Choroid plexus epithelial cell (primary cell): ENCODE data around the gene NOTCH1.
A peak's percentile ranks its signal among the peaks of the same experiment; 100 is the strongest.

Source experiments
- DNase-seq: peaks from one replicate; pipeline ENCODE4 v3.0.0-alpha.2; 2010; ENCODE audit warnings: low read depth
- H3K4me3 ChIP-seq: 2 replicates; pipeline ENCODE4 v1.5.1; 2011; ENCODE audit warnings: low read depth, mild to moderate bottlenecking, control low read depth, low read length, moderate library complexity
- TF ChIP-seq, protein P1 (sequence below): conservative IDR thresholded peaks from 2 replicates; pipeline ENCODE4 v1.5.1; 2011; ENCODE audit warnings: low read depth, mild to moderate bottlenecking, control low read depth, inconsistent platforms, low read length, moderate library complexity

Gene NOTCH1

DNA sequence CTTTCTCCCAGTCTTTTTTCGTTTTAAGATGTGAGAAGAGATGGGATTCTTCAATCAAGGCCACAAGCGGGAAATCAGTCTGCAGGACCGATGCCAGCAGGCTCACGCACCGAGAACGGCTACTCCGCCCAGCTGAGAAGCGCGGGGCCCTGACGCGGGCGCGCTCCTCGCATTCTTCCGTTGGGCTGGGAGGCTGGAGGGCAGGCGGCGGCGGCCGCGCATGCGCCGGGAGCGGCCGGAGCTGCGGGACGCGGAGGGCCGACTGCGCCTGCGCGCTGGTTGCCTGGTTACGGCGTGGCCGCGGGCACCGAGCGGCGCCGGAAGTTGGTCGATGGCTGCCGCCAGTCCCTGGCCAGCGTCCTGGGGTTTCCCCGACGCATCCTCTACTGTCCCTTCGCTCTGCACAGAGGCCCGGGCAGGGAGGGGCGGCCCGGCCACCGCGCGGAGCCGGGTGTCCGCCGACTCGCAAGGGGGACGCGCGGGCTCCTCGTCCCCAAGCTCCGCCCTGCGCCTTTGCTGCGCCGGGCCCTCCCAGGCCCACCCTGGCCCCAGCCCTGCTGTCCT lies 62.2 kb downstream of the NOTCH1 start:
- DNase-seq, result peak; percentile 86
- TF ChIP-seq, protein P1, sequence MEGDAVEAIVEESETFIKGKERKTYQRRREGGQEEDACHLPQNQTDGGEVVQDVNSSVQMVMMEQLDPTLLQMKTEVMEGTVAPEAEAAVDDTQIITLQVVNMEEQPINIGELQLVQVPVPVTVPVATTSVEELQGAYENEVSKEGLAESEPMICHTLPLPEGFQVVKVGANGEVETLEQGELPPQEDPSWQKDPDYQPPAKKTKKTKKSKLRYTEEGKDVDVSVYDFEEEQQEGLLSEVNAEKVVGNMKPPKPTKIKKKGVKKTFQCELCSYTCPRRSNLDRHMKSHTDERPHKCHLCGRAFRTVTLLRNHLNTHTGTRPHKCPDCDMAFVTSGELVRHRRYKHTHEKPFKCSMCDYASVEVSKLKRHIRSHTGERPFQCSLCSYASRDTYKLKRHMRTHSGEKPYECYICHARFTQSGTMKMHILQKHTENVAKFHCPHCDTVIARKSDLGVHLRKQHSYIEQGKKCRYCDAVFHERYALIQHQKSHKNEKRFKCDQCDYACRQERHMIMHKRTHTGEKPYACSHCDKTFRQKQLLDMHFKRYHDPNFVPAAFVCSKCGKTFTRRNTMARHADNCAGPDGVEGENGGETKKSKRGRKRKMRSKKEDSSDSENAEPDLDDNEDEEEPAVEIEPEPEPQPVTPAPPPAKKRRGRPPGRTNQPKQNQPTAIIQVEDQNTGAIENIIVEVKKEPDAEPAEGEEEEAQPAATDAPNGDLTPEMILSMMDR, result no peak
- H3K4me3 ChIP-seq, result peak overlapping the region; percentile 71

DNA sequence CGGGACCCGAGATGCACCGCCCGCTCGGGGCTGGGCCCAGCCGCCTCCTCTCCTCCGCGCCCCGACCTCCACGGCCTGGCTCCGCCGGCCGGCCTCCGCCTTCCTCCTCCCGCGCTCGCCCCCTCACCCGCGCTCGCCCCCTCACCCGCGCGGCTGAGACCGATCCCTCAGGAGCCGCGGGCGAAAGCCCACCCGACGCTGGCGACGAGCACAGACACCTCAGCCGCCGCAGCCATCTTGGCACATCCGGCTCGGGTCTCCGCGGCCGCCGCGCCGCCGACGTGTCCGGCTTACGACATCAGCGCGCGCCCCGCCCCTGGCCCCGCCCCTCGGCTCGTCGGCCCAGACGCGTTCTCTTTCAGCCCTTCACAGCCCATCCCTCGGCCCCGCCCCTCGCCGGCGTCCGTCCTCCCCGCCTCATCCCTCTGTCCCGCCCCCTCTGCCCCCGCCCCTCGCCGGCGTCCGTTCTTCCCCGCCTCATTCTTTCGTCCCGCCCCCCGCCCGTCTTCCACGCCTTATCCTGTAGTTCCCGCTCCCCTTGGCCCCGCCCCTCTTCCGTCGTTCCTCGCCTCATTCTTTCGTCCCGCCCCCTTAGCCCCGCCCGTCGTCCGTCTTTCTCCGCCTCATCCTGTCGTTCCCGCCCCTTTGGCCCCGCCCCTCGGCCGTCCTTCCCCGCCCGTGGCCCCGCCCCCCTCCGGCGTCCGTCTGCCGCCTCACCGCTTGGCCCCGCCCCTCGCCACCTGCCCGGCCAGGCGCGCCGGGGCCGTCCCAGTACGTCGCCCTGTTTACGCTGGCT lies 62.9 kb downstream of the NOTCH1 start, which contains the start of gene SEC16A:
Gene SEC16A (minus strand): TSS at position 248 of the 796 bp plus-strand sequence. CDS start 5,425 bp downstream, outside the sequence.
- H3K4me3 ChIP-seq, result peak within 1 kb of the TSS; percentile 80
- TF ChIP-seq, protein P1, result no peak
- peak; percentile 99 for DNase-seq

DNA sequence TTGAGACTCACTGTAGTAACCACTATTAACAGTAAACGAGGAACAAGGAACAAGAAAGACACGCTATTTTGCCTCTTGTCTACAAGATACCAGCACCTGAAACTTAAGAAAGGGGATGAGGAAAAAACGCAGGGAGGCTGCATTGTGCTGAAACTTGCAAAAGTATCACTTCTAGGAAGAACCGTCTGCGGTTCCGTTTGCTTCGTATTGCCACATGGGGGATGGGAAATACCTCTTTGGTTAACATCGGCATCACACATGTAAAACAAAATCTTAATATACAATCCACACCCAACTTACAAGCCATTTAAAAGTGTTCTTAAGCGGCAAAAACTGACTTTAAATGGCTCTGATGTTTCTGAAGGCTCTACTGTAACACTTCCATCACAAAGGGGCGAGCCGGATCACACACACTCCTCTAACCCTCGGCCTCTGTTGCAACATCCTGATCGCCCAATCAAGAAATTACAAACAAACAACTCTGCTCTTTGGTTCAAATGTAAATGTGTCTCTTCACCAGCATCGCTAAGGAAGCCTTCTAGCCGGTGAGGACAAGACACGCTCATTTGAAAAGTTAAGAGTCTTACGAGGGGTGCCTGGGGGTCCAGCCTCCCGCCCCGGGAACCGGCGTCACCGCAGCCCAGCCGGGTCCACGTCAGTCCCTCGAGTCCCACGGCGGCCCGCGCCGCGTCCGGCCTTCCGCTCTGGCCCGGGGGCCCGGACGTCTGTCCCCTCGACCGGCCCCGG lies 63.6 kb downstream of the NOTCH1 start:
- H3K4me3 ChIP-seq, result peak overlapping the region; percentile 80
- TF ChIP-seq, protein P1, result no peak
- peak; percentile 60 for DNase-seq

DNA sequence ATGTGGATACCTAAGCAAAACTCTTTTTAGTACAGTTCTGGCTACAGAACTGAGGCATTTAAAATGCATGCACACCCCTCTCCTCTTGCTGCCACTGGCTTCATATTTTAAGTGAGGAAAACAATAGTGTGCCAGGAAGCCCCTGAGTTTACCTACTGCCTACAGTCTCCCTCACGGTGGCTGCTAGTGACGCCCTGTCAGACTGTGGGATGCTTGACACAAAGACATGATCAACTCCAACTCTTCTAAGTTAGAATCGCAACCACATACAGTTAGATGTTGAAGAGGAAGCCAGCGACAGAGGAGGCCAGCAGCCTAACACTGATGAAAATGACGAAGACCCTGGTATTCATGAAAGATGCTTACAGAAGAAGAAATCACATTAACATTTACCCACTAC lies 64.3 kb downstream of the NOTCH1 start:
- TF ChIP-seq, protein P1, result no peak
- peak; percentile 4 for DNase-seq
- peak overlapping the region; percentile 80 for H3K4me3 ChIP-seq

DNA sequence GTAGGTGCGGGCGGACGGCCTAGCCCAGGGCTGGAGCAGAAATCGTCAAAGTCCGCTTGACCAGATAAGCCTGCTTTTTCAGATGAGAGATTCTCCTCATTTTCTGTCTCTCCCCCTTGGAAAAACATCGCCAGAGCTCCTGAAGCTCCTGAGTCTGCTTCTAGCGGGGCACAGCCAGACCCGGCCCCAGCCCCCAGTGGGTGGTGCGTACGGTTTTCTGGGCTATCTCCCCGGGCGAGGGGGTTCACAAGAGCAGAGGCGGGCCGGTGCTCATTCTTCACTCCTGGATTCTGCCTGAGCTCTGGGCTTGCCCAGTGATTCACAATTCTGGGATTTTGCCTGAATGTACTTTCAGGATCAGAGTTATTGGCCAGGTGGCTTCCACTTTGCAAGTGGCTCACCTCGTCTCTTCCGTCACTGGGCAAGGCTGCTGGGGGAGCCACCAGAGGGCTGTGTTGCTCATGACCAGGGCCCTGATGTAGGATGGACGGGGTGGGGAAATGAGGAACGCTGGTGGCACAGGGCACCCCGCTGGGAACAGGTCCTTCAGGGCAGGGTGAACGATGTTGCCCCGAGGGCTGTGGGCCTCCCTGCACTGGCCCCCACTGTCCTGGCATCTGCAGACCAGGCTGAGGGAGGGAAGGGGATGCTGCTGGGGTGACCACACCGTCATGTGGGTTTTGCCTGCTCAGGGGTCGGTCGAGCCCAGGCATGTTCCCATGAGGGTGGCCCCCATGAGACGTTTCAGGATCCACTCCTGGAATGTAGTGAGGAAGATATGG lies 69.3 kb downstream of the NOTCH1 start:
- no peak for DNase-seq
- H3K4me3 ChIP-seq, result no peak overlapping the region
- TF ChIP-seq, protein P1, result no peak
